ENCODE results near the gene HTT.
"Not testable (repeated sequence)": the region's sequence is repeated elsewhere in the genome, so short reads cannot be mapped to it uniquely, and the experiment has no call there.

The HTT gene

GRCh38 chr4:3124070-3124767 is 49.7 kb downstream of the HTT start:
- no peak for DNase-seq

GRCh38 chr4:3127112-3127511 is 52.6 kb downstream of the HTT start:
- DNase-seq = no peak

DNA sequence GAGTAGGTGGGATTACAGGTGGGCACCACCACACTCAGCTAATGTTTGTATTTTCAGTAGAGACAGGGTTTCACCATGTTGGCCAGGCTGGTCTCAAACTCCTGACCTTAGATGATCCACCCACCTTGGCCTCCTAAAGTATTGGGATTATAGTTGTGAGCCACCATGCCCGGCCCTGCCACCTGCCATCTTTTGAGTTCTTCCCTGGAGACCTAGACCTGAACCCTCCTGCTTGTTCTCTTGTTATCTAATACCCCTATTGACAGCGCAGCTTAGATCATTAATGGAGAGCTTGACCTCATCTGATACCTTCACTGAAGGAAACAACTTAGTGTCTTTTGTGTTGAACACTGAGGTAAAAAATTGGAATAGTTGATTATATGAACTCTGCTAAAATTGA is 53.6 kb downstream of the HTT start:
- no peak for DNase-seq

DNA sequence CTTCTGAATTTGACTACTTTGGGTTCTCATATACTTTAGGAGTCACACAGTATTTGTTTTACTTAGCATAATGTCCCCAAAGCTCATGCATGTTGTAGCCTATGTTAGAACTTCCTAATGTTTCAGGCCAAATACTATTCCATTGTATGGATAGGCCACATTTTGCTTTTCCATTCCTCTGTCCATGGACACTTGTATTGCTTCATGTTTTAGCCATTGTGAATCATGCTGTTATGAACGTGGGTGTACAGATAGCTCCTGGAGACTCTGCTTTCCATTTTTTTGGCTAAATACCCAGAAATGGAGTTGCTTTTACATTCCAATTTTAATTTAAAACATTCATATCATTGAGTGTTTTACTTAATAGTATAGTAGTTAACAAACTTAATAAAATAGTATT is 54.5 kb downstream of the HTT start:
- no peak for DNase-seq

GRCh38 chr4:3130201-3130600 is 55.7 kb downstream of the HTT start:
- DNase-seq = no peak

DNA sequence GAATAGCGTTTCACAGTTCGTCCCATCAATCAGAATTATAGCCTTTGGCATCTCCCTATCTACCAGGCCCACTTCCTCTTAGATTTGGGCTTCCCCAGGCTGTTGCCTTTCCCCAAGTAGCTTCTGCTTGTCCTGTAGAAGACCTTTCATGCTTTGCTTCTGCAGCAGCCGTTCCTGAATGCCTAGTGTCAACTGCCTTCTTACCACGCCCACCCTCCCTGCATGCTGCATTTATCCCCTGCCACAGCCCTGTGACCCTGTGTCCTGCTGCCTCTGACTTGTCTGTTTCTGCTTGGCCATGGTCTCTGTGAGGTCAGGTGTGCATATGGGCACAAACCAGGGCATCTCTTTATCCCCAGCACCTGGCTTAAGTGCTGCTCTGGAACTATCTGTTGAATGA is 56.3 kb downstream of the HTT start:
- DNase-seq = no peak

DNA sequence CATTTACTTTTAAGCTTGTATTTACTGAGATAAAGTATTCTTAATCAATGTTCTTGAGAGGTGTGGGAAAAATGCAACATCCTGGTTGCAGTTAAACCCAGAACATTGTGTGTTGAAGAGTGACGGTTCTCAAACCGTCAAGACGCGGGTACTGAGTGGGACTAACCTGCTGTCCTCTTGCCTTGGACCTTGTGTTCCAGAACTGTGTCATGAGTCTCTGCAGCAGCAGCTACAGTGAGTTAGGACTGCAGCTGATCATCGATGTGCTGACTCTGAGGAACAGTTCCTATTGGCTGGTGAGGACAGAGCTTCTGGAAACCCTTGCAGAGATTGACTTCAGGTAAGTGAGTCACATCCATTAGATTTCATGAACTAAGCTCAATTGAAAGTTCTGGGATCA is 59.7 kb downstream of the HTT start:
- DNase-seq = no peak

- DNase-seq = no peak
These were observed 60.9 kb downstream of the HTT start for GRCh38 chr4:3135155-3136011.

DNA sequence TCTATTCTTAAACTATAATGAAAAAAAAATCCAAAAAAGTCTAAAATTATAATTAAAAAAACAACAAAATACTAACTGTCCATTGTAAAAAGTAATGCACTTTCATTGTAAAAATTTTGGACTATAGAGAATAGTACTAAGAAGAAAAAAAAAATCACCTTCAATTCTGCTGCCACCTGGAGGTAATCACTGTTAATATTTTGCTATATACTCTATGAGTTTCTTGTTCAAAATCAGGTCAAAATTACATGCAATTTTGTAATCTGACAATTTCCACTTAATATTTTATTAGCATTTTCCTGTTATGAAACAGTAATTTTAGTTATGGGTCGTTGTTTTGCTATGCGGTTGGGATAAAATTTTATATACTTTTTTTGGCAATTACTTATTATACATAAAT is 62.0 kb downstream of the HTT start:
- no peak for DNase-seq

GRCh38 chr4:3137908-3138307 is 63.4 kb downstream of the HTT start:
- no peak for DNase-seq

DNA sequence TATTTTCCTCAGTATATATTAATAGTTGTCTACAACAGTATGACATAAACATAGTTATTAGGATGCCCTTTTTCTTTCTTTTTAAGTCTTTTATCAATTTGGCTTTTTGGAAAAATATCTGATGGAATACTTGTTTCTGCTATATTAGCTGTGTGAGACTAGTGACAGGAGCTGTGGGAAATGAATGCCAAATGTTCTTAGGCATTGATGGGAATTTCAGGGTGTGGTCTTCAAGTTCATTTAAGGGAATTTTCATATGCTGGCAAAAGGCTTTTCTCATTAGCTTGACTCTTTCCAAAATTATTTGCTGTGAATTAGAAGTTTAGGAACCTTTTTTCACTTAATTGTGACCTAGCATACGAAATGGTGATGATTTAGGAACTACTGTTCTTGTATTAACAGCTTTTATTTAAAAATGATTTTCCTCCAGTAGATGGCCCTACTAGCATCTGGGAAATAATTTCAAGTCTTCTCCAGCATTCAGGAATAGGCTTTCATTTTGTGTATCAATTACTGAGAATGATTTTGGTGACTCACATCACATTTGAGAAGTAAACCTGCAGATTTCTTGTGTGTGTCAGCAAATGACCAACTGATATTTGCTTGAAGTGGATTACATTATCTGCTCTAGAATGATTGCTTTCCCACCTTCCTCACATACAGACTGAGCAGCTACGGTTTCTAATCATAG is 70.9 kb downstream of the HTT start:
- DNase-seq = peak in 1 of 2 donors; percentile 2

DNA sequence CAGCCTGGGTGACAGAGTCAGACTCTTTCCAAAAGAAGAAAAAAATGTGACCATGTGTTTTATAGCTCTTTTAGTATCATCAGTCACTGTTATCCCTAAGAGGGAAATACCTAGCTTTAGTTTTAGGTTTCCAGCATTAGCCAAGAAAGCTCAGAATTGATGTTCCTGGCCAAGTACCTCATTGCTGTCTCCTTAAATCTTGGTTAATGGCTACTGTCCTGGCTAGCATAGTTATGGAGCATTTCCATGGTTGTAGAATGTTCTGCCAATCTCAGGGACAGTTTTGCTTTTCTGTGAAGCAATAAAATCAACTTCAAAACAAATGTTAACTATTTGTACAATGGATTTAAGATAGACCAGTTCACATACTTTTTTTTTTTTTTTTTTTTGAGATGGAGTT is 74.4 kb downstream of the HTT start:
- DNase-seq = no peak

DNA sequence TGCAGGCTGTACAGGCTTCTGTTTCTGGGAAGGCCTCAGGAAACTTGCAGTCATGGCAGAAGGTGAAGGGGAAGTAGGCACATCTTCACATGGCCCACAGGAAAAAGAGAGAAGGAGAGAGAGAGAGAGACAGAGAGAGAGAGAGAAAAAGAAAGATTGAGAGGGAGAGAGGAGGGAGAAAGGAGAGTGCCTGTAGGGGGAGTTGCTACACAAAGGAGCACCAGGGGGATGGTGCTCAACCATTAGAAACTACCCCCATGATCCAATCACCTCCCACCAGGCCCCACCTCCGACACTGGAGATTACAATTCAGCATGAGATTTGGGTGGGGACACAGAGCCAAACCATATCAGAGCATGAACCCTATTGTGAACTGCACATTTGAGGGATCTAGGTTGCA is 76.8 kb downstream of the HTT start:
- not testable (repeated sequence) for DNase-seq

DNA sequence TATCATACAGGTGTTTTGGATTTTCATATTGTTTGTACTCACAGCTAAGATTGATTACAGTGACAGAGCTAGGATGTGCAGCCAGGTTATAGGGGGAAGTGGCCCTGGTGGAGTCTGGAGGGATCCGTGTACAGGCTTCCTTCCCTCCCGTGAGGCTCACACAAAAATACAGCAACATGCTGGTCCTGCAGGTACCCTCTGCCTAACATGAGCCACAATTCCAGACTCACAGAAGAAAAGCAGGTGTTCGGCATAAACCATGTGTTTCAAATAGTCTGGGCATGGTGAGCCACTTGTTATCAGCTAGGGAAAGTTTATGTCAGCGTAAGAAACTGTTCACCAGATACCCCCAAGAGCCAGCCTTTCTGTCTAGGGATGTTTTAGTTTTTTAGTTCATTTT is 82.9 kb downstream of the HTT start:
- no peak for DNase-seq

DNA sequence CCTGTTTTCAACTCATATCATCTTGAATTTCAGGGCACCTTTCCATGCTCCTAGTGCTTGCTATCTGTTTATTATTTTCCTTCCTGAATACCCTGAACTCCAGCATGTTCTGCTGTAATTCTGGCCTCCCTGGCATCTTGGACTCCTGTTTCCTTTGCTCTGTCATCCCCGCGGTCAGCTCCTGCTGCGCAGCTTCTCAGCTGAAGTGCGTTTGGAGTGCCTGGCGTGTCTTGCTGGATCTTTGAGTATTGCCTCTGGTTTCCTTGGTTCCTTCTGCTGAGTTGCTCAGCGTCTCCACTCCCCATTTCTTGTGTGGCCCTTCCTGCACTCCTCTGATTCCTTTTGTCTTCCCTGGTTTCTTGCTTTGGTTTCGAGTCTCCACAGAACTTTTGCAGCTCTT is 84.4 kb downstream of the HTT start:
- DNase-seq = no peak

GRCh38 chr4:3160438-3160837 is 86.0 kb downstream of the HTT start:
- no peak for DNase-seq

DNA sequence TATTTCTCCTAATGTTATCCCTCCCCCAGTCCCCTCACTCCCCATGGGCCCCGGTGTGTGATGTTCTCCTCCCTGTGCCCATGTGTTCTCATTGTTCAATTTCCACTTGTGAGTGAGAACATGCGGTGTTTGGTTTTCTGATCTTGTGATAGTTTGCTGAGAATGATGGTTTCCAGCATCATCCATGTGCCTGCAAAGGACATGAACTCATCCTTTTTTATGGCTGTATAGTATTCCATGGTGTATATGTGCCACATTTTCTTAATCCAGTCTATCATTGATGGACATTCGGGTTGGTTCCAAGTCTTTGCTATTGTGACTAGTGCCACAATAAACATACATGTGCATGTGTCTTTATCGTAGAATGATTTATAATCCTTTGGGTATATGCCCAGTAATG is 86.6 kb downstream of the HTT start:
- DNase-seq = not testable (repeated sequence)

DNA sequence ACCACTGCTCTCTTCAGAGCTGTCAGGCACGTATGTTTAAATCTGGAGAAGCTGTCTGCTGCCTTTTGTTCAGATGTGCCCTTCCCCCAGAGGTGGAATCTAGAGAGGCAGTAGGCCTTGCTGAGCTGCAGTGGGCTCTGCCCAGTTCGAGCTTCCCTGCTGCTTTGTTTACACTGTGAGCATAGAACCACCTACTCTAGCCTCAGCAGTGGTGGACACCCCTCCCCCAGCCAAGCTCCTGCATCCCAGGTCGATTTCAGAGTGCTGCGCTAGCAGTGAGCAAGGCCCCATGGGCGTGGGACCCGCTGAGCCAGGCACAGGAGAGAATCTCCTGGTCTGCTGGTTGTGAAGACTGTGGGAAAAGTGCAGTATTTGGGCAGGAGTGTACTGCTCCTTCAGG is 92.0 kb downstream of the HTT start:
- DNase-seq = not testable (repeated sequence)

DNA sequence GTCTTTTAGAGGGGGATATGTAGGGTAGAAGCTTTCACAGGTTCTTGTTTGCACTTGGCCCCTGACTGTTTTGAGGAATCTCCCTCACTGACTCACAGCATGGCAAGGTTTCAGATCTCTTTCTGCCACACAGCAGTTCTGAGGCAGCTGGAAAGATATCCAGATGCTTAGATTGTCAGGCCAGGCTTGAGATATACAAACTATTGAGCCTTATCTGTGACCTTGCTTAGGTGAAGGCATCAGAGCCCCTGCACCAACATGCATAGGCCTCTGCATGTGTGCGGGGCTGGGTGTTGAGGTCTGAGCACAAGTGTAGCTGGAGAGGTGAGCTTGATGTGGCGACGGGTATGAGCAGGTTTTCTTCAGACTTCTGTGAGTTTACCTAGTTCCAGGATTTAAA is 93.5 kb downstream of the HTT start:
- DNase-seq = no peak

- peak in 1 of 2 donors; percentile 9 for DNase-seq
These were observed 100.2 kb downstream of the HTT start for GRCh38 chr4:3174371-3175338.

- DNase-seq = no peak
These were observed 102.1 kb downstream of the HTT start for GRCh38 chr4:3176367-3177229.

DNA sequence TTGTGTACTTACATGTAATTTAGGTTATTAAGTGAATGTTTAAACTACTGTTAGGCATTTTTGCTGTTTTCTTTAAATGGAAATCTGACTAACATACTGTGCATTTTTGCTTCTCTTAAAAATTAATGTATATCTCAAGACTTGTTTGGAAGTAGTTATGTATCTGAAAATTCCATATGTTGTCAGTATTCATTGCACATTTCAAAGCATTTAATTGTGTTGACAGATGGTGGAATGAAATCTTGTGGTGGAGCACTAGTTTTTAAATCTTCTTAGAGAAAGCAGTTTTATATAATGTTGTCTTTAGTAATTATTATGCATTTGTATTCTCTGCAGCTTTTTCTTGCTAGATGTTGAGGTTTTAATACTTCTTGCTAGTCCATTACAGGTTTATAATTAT is 102.9 kb downstream of the HTT start:
- DNase-seq = no peak

Data from CD4-positive, alpha-beta T cell treated with Interferon alpha-2 for 1 hour (primary cell).